ENCODE results near the gene CLCN2.

Gene CLCN2

DNA sequence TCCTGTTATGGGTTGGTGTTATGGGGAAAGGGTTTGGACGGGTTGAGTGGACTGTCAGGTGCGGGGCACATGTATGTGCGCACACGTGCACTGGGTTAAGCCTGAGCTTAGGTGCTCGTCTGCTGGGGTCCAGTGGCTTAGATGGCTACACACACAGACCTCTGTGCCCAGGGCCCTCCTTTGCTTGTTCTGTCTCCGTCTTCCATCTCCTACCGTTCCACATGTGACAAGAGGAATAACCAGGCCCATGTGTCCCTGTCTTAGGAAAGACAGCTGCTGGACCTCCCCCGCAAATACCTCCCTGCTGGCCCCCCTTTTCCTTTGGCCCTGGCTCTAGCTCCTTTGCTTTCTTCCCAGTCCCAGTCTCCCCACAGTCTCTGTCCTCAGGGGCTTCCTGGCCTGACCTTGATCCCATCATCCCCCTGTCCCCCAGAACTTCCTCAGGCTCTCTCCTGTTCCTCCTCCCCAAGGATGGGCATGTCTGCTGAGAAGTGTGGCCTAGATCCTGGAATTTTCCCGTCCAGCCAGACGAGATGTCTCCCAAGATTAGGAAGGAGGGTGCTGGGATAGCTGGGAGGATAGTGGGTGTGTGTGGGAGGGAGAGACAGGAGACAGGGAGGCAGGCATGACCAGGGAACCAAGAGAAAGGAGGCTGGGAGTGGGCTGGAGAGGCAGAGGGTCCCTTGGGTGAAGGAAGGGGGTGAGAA, 17.4 kb upstream of the CLCN2 start:
- H3K9me3 ChIP-seq (ENCODE audit: control insufficient read depth, low read length), result no peaks in the 10 kb centered on the region
- no peak overlapping the region for H3K4me3 ChIP-seq (ENCODE audit: low read length)
- peaks cover 24% of the 10 kb centered on the region for H3K4me1 ChIP-seq (ENCODE audit: control insufficient read depth, insufficient read depth, low read length)
- H3K9ac ChIP-seq (ENCODE audit: low read length), result no peak overlapping the region
- peaks cover 59% of the 10 kb centered on the region for H3K27me3 ChIP-seq (ENCODE audit: control insufficient read depth, insufficient read depth, low read length)
- no peaks in the 10 kb centered on the region for H3K36me3 ChIP-seq (ENCODE audit: control insufficient read depth, insufficient read depth, low read length)

DNA sequence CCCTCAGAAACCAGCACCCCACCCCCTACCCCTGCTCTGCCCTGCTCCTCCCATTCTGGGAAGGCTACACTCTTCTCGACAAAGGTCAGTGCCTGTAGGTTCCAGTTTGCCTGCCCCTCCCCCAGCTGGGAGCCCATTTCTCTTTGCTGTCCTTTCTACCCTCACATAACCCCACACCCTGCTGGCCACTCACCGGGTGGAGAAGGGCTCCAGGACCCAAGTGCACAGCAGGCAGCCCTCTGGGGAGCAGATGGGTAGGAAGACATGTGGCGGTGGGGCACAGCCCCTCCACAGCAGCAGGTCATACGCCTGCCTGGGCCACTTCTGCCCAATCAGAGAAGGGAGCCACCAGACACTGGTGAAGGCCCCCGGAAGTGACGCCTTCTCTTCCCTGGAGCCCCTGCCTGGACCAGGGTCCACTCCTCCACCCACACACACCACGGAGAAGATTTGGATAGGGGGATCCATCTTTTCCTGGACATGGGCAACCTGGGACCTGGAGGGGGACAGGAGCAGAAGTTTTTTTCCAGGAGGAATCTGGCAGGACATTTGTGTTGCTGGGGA, 16.6 kb upstream of the CLCN2 start, which contains the start of gene THPO:
Gene THPO (minus strand): TSS at position 326 of the 564 bp plus-strand sequence. CDS start 1,948 bp downstream, outside the sequence.
- H3K9me3 ChIP-seq (ENCODE audit: control insufficient read depth, low read length), result no peaks in the 10 kb centered on the region
- H3K36me3 ChIP-seq (ENCODE audit: control insufficient read depth, insufficient read depth, low read length), result no peaks in the 10 kb centered on the region
- H3K9ac ChIP-seq (ENCODE audit: low read length), result no peak within 1 kb of the TSS
- peaks cover 59% of the 10 kb centered on the region for H3K27me3 ChIP-seq (ENCODE audit: control insufficient read depth, insufficient read depth, low read length)
- H3K4me1 ChIP-seq (ENCODE audit: control insufficient read depth, insufficient read depth, low read length), result peaks cover 24% of the 10 kb centered on the region
- H3K4me3 ChIP-seq (ENCODE audit: low read length), result no peak within 1 kb of the TSS

DNA sequence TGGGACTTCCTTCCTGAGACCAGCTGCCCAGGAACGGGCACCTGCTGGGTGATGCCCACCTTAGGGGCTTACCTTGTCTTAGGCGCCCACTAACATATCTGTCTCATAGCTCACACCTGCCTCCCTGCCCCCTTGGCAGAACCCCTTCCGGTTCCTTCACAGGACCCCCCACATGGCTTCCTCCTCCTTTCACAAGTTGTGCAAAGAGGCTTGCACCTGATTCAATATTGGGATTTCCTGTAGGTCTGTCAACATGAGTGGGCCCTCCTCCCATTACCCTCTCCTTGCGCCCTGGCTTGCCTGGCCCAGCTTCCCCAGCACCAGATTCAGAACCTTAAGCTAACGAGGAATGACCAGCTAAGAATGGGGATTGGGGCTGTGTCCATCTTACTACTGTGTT, 16.0 kb upstream of the CLCN2 start:
- Histone ChIP-seq H3K36me3 (ENCODE audit: control insufficient read depth, insufficient read depth, low read length) (no peaks in the 10 kb centered on the region), H3K4me1 (ENCODE audit: control insufficient read depth, insufficient read depth, low read length) (peaks cover 24% of the 10 kb centered on the region), H3K9me3 (ENCODE audit: control insufficient read depth, low read length) (no peaks in the 10 kb centered on the region), H3K9ac (ENCODE audit: low read length) (no peak overlapping the region), H3K27me3 (ENCODE audit: control insufficient read depth, insufficient read depth, low read length) (peaks cover 57% of the 10 kb centered on the region), H3K4me3 (ENCODE audit: low read length) (no peak overlapping the region)

DNA sequence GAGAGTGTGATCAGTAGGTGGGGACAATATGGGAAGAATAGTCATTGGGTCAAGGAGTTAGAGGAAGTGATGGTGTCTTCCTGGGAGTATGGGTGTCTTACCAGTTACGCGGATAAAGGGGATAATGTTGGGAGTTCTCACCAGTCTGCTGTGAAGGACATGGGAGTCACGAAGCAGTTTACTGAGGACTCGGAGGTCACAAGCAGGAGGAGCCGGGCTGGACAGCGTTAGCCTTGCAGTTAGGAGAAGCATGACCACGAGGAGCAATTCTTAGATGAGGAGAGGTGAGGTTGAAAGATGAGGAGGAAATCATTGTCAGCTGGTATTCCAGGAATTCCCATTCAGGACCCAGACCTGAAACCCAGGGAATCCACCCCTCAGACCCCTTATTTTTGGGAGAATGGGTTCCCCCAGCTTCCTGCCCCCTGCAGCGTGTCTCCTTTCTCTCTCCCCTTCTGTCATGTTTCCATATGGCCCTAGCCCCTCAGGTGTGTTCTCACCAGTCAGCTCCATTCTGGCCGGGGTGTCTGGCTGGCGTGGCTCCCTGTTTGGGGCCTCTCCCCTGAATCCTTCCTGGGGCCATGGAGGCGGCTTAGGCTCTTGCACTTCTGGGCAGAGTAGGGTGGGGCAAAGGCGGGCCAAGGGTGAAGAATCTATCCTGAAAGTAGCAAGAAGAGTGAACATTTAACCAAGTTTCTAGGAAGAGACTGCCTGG, 14.5 kb upstream of the CLCN2 start:
- no peak overlapping the region for H3K9ac ChIP-seq (ENCODE audit: low read length)
- peaks cover 43% of the 10 kb centered on the region for H3K27me3 ChIP-seq (ENCODE audit: control insufficient read depth, insufficient read depth, low read length)
- no peak overlapping the region for H3K4me3 ChIP-seq (ENCODE audit: low read length)
- no peaks in the 10 kb centered on the region for H3K36me3 ChIP-seq (ENCODE audit: control insufficient read depth, insufficient read depth, low read length)
- no peaks in the 10 kb centered on the region for H3K9me3 ChIP-seq (ENCODE audit: control insufficient read depth, low read length)
- H3K4me1 ChIP-seq (ENCODE audit: control insufficient read depth, insufficient read depth, low read length), result peaks cover 26% of the 10 kb centered on the region

DNA sequence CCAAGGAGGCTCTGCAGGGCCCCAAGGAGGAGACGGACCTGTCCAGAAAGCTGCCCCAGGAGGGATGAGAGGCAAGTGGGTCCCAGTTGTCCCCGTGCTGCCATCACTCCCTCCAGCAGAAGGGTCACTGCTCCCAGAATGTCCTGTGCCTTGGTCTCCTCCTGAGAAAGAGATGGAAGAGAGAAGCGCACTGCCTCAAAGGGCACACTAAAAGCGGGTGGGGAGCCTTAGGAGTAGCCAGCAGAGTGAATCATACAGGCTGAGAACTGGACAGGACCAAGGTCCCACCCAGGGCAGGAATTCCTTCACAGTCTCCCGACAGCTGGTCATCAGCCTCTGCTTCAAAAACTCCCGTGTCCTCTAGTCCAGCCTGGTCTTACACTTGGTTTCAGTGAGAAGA, 12.0 kb upstream of the CLCN2 start:
- peaks cover 18% of the 10 kb centered on the region for H3K4me1 ChIP-seq (ENCODE audit: control insufficient read depth, insufficient read depth, low read length)
- no peak overlapping the region for H3K4me3 ChIP-seq (ENCODE audit: low read length)
- peaks cover 6% of the 10 kb centered on the region for H3K36me3 ChIP-seq (ENCODE audit: control insufficient read depth, insufficient read depth, low read length)
- no peaks in the 10 kb centered on the region for H3K9me3 ChIP-seq (ENCODE audit: control insufficient read depth, low read length)
- H3K9ac ChIP-seq (ENCODE audit: low read length), result no peak overlapping the region
- H3K27me3 ChIP-seq (ENCODE audit: control insufficient read depth, insufficient read depth, low read length), result peaks cover 28% of the 10 kb centered on the region

DNA sequence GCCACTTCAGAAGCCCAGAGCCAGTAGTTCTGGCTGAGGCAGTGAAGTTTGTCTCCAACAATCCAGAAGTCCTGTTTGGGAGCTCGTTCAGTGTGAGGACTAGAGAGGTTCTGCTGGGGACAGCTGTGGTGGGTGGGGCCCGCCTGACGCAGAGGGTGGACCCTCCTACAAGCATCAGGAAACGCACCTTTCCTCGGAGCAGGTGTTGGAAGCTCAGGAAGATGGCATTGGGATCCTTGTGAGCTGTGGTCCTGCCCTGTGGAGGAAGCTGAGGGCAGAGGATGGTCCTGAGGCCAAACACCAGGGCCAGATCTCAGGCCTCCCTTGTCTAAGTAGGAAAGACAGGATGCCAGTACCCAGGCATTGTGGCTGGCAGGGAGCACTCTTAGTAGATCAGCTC, 11.5 kb upstream of the CLCN2 start:
- Histone ChIP-seq H3K36me3 (ENCODE audit: control insufficient read depth, insufficient read depth, low read length) (peaks cover 6% of the 10 kb centered on the region), H3K27me3 (ENCODE audit: control insufficient read depth, insufficient read depth, low read length) (peaks cover 23% of the 10 kb centered on the region), H3K4me3 (ENCODE audit: low read length) (no peak overlapping the region), H3K9me3 (ENCODE audit: control insufficient read depth, low read length) (no peaks in the 10 kb centered on the region), H3K9ac (ENCODE audit: low read length) (no peak overlapping the region), H3K4me1 (ENCODE audit: control insufficient read depth, insufficient read depth, low read length) (peaks cover 15% of the 10 kb centered on the region)

DNA sequence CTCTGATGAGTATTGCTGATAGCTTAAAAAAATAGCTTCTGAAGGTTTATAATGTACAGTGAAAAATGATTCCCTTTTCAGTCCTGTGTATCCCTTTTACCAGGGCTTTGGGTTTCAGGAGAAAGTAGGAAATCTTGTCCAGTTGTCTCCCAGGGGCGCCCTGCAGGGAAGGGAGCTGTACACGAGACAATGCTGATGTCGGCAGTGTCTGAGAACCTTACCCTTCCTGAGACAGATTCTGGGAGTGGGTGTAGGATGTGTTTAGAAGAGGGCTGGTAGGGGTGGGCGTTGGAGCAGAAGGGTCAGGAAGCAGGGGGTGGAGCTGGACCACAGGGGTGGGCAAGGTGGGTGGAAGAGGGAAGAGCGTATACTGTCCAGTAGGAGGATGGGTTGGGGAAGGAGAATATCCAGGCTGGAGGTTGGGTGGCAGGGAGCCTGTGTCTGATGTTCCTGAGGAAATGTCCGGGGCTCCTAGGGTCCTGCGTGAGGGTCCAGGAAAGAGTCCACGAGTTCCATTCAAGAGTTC, 11.0 kb upstream of the CLCN2 start:
- Histone ChIP-seq H3K4me3 (ENCODE audit: low read length) (no peak overlapping the region), H3K36me3 (ENCODE audit: control insufficient read depth, insufficient read depth, low read length) (peaks cover 6% of the 10 kb centered on the region), H3K4me1 (ENCODE audit: control insufficient read depth, insufficient read depth, low read length) (peaks cover 10% of the 10 kb centered on the region), H3K27me3 (ENCODE audit: control insufficient read depth, insufficient read depth, low read length) (peaks cover 17% of the 10 kb centered on the region), H3K9ac (ENCODE audit: low read length) (no peak overlapping the region), H3K9me3 (ENCODE audit: control insufficient read depth, low read length) (no peaks in the 10 kb centered on the region)

DNA sequence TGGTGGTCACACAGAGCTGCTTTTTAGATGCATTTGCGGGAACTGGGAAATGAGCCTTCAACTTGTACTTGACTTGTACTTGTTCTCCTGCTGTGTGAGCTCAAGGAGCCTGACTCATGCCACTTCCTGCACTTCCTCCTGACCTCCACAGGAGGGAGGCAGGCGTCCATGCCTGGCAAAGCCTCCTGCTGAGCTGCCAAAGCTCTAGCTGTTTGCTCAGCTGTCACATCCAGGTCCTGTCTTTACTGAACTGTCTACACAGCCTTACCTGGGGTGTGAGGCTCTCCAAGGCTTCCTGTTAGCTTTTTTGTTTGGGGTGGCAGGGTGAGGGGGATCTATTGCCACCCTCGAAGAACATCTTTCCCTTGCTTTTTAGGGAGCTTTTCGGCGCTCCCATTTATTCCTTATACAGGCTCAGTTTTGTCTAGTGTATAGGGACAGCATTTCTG, 10.2 kb upstream of the CLCN2 start:
- no peaks in the 10 kb centered on the region for H3K9me3 ChIP-seq (ENCODE audit: control insufficient read depth, low read length)
- peaks cover 13% of the 10 kb centered on the region for H3K4me1 ChIP-seq (ENCODE audit: control insufficient read depth, insufficient read depth, low read length)
- no peak overlapping the region for H3K9ac ChIP-seq (ENCODE audit: low read length)
- peaks cover 6% of the 10 kb centered on the region for H3K36me3 ChIP-seq (ENCODE audit: control insufficient read depth, insufficient read depth, low read length)
- no peak overlapping the region for H3K4me3 ChIP-seq (ENCODE audit: low read length)
- H3K27me3 ChIP-seq (ENCODE audit: control insufficient read depth, insufficient read depth, low read length), result peaks cover 14% of the 10 kb centered on the region

DNA sequence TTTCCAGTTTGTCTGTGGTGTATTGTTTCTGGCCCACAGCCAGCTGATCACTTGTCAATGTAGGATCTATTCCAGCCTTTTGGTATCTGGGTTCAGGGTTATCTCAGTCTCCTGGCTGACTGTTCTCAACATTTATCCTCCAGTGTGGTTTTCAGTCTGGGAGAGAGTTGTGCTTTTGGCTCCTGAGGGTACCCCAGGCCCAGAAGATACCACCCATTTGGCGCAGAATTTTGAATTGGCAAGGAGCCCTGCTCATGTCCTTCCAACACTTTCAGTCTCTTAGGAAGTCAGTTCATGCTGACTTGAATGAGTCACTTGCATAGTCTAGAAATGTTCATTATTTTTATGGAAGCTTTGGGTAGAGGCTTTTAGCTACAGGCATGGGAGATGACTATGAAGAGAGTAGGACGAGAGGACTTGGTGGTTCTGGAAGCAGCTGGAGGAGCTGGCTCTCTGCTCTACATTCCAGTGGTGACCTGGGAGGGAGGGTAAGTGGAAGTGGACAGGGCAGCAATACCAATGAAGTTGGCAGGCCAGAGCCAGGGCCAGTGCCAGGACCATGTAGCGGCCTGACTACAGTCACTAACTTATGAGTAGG, 7.3 kb upstream of the CLCN2 start:
- Histone ChIP-seq H3K9ac (ENCODE audit: low read length) (no peak overlapping the region), H3K9me3 (ENCODE audit: control insufficient read depth, low read length) (no peaks in the 10 kb centered on the region), H3K4me1 (ENCODE audit: control insufficient read depth, insufficient read depth, low read length) (peaks cover 25% of the 10 kb centered on the region), H3K27me3 (ENCODE audit: control insufficient read depth, insufficient read depth, low read length) (peaks cover 4% of the 10 kb centered on the region), H3K4me3 (ENCODE audit: low read length) (no peak overlapping the region), H3K36me3 (ENCODE audit: control insufficient read depth, insufficient read depth, low read length) (peaks cover 6% of the 10 kb centered on the region)

DNA sequence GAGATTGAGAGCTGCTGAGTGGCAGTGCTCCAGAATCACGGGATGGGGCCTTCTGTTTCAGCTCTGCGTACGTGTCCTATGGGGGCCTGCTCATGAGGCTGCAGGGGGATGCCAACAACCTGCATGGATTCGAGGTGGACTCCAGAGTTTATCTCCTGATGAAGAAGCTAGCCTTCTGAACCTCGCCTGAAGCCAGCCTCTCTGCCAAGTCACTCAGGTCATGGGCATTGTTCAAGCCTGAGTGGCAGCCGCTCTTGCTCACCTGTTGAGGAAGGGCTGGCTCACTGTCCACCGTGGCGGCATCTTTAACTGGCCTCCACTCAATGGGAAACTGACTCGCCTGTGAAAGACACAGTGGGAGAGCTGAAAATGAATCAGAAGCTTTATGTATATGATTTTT, 6.7 kb upstream of the CLCN2 start:
- peaks cover 4% of the 10 kb centered on the region for H3K27me3 ChIP-seq (ENCODE audit: control insufficient read depth, insufficient read depth, low read length)
- H3K4me1 ChIP-seq (ENCODE audit: control insufficient read depth, insufficient read depth, low read length), result peaks cover 26% of the 10 kb centered on the region
- H3K36me3 ChIP-seq (ENCODE audit: control insufficient read depth, insufficient read depth, low read length), result peaks cover 6% of the 10 kb centered on the region
- no peak overlapping the region for H3K4me3 ChIP-seq (ENCODE audit: low read length)
- no peak overlapping the region for H3K9ac ChIP-seq (ENCODE audit: low read length)
- no peaks in the 10 kb centered on the region for H3K9me3 ChIP-seq (ENCODE audit: control insufficient read depth, low read length)

DNA sequence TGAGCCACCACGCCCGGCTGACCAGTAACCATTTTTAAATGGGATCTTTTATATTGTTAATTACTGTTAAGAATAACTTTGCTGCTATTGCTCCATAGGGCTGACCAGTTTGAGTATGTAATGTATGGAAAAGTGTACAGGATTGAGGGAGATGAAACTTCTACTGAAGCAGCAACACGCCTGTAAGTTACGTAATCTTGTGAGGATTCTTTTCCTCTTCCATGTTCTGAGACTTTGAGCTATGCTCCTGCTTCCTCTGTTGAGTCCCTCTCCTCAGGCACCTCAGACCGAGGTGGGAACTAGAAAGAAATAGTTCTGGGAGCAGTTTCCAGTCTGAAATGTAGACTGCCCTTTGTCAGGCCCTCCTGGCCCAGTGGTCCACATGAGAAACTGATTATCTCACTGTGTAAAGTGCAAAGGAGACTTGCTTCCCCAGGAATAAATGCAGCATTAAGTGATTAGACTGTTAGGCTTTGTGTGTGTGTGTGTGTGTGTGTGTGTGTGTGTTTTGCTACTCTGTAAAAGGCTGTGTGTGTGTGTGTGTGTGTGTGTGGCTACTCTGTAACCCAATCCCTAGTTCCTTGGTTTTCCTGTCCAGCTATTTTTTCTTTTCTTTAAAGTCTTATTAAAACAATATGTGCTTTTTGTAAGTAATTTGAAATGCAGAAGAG, 5.3 kb upstream of the CLCN2 start:
- Histone ChIP-seq H3K4me3 (ENCODE audit: low read length) (no peak overlapping the region), H3K36me3 (ENCODE audit: control insufficient read depth, insufficient read depth, low read length) (peaks cover 6% of the 10 kb centered on the region), H3K9me3 (ENCODE audit: control insufficient read depth, low read length) (no peaks in the 10 kb centered on the region), H3K9ac (ENCODE audit: low read length) (peak overlapping the region; percentile 36), H3K4me1 (ENCODE audit: control insufficient read depth, insufficient read depth, low read length) (peaks cover 25% of the 10 kb centered on the region), H3K27me3 (ENCODE audit: control insufficient read depth, insufficient read depth, low read length) (no peaks in the 10 kb centered on the region)

Measured in mucosa of stomach (tissue), 1 donor.